ENCODE data around the gene ZNF254. TPM values are rescaled to one million over a fixed set of nuclear protein-coding genes. Genes with fewer than 3 reads are reported as not detected.

Gene ZNF254
- total RNA-seq, 1 experiment from 2014 or later = 9.8 TPM

DNA sequence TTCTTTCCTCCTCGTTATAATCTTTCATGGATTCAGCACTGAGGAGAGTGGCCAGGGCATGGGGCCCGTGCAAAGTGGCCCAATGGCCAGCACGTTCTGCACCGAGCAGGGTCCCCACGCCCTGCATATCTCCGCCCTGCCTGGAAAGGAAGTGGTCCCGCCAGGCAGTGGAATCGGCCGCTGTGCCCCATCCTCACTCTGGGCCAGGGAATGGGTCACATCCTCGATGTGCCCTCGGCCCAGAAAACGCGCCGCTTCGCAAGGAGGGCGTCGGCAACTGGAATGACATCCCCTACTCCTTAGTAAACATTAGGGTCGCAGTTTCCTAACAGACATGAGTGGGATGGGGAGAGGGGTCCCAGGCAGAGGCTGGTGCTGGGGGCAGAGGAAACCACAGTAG is 90.7 kb downstream of the ZNF254 start:
- DNase-seq (ENCODE audit: low spot score) = no peak
- in situ Hi-C loops (cut with HindIII; ENCODE audit: low sequenced_read_pairs) = no loop called here

DNA sequence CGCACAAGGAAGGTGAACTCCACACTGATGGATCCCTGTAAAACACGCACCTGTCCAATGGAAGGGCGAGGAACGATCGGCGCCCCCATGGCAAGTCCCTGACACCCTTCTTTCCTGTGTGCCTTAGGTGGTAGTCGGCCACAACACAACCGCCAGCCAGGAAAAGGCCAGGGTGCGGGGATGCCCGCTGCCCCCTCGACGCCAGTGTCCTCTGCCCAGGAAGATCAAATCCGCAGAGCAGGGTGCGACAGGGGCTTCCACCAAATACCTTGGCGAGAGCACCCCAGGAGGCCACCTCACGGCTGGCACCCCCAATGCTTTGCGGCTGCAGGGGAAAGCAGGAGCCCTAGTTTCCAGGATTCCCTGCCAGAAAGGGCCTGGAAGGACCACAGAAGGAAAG is 91.2 kb downstream of the ZNF254 start:
- DNase-seq (ENCODE audit: low spot score) = no peak
- in situ Hi-C loops (cut with HindIII; ENCODE audit: low sequenced_read_pairs) = no loop called here

Other genes with a start within 250 kb of the ZNF254 start
- 1.7 and 8.4 TPM in 2 replicates for gene ZNF726, start 172.3 kb upstream of the ZNF254 start, total RNA-seq (2014; rRNA removed; shearing (Covaris generic))